Stimulated activated CD8-positive, alpha-beta memory T cell treated with anti-CD3 and anti-CD28 coated beads, Interleukin-15, amount 100 ng/mL, for 1 hour (primary cell): Measurements from ENCODE around the gene RUVBL2.

Source experiments
- DNase-seq: peaks from one replicate; pipeline ENCODE4 v3.0.0-alpha.2; 2020; ENCODE audit warnings: low read depth

Gene RUVBL2

DNA sequence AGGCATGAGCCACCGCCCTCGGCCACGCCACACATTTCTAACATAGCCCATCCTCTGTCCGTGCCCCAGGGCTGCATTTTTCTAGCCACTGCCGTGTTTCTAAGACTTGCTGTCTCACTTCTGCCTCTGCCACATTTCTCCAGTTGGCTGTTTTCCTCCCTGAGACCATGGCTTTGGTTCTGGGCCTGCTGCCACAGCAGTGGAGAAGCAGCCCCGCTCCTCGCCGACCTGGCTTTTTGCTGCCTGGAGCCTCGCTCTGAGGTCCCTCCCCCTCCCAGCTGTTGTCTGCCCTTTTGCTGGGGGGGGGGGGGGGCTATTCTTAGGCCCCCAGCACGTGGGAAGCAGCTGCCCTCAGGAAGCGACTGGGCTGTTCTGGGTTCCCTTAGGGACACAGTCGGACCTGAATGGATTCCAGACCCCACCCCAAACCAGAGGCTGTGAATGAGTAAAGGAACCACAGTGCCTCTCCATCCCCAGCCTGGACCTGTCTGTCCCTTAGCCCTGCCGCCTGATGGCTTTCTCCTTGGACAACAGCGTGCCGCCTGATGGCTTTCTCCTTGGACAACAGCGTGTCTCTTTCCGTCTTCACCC, 3.9 kb upstream of the RUVBL2 start:
- no peak for DNase-seq

- DNase-seq = no peak
Measured at GRCh38 chr19:48990400-48990799, 3.3 kb upstream of the RUVBL2 start.

DNA sequence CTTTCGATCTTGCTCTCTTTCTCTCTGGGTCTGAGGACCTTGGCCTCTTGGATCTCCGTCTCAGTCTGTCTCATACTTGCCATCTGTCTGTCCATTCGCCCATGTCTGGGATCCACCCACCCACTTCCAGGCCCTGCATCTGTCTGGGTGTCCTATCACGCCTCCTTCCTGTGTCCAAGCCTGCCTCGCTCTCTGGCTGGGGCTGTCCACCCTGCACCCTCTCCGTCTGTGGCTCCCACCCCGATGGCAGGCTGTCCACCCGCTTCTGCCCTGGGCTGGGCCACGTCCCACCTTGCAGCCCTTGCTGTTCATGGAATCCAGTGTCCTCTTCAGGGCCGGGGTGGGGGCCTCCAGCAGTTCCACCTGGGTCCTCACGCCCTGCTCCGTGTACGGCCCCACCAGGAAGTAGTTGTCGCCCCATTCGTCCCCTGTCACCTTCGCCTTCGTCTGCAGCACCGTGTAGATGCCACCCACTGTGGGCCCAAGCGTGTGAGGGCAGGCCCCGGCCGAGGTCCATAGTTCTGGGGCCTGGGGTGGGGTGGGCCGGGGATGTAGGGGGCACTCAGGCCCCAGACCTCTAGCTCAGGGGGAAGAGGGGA, 2.6 kb upstream of the RUVBL2 start:
- DNase-seq = no peak

GRCh38 chr19:48991873-48992580, 1.7 kb upstream of the RUVBL2 start:
- DNase-seq = no peak

DNA sequence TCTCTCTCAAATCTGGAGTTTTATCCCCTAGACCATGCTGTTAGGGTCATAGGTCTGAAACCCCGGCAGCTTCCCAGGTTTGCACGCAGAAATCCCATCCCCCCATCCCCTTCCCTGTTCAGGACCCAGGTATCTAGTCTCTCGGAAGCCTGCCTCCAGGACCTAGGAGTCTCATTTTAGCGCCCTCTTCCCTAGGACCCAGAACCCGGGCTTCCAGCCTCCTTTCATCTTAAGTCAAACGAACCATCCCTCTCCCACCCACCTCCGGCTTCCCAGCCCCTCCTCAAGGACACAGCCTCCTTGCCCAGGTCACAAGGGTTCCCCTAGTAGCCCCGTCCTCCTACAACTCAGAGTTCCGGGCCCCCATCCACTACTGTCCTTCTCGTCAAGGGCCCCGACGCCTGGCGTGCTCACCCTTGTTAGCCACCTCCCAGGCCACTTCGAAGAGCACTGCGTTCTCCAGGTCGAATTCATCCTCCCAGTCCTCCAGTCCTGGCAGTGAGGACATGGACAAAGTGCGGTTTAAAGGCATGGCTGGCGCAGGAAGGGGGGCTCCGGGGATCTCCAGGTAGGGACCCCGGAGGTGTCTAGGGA, 1.0 kb upstream of the RUVBL2 start:
- no peak for DNase-seq

DNA sequence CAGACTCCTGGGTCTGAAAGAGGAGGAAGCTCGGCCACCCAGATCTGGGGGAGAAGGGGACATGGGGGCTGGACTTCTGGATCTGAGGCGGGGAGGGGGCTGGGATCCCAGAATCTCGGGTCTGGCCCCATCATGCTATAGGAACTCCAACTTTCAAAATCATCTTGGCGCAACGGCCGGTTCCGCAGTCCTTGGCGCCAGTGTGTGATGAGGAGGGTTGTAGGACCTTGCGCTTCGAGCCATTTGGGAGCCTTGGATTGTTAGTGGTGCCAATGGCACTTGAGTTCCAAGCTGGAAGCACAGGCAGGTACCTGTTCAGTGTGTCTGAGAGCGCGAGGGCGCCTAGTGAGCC, 324 bp downstream of the RUVBL2 start:
- no peak for DNase-seq

DNA sequence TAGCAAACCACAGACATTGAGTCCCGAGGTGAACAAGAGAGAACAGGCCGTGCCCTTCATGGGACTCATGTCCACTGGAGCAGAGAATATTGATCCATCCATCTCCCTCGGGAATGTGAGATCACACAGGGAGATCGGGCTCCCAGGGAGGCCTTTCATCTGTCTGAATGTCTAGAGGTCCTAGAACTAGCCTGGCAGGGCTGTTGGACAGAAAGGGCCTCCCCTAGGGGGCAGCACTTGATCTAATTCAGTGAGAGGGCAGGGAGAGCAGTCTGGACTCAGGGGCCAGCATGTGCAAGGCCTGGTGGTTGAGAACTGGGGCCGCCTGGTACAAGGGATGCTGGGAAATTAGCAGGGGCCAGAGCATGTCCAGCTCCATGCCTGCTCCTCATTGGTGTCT, 4.3 kb downstream of the RUVBL2 start:
- no peak for DNase-seq

GRCh38 chr19:48999481-49000325, 6.0 kb downstream of the RUVBL2 start:
- DNase-seq = peak; percentile 32

GRCh38 chr19:49004133-49004532, 10.4 kb downstream of the RUVBL2 start:
- no peak for DNase-seq

GRCh38 chr19:49004964-49005614, 11.4 kb downstream of the RUVBL2 start:
- no peak for DNase-seq

DNA sequence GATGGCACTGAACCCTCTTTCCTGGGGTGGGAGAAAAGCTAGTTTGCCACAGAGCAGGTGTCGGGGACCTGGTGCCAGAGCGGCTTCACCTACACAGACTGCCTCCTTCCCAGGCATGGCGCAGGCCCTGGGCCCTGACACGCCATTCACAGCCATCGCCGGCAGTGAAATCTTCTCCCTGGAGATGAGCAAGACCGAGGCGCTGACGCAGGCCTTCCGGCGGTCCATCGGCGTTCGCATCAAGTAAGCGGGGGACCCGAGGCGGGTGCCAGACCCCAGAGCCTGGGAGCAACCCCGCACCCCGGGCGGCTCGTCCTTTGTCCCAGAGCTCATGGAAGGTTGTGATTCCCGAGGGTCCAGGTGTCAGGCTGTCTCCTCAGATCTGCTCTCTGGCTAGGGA, 13.2 kb downstream of the RUVBL2 start:
- no peak for DNase-seq

GRCh38 chr19:49009828-49010227, 16.1 kb downstream of the RUVBL2 start:
- no peak for DNase-seq

- no peak for DNase-seq
Measured at GRCh38 chr19:49010453-49010852, 16.8 kb downstream of the RUVBL2 start.

GRCh38 chr19:49011194-49011593, 17.5 kb downstream of the RUVBL2 start:
- DNase-seq = no peak

- no peak for DNase-seq
Measured at GRCh38 chr19:49014123-49014869, 20.6 kb downstream of the RUVBL2 start.

DNA sequence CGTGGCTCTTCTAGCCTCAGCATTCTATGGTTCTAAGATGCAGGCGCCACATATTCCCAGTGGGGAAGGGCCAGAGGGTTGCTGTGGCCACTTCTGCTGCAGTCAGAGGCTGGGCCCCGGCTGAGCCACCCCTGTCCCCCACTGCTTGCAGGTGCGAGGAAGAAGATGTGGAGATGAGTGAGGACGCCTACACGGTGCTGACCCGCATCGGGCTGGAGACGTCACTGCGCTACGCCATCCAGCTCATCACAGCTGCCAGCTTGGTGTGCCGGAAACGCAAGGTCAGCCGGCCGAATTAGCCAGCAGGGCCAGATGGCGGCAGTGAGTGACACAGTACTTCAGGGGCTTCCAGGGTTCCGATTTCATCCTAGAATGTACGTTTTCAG, 21.2 kb downstream of the RUVBL2 start:
- DNase-seq = no peak

- no peak for DNase-seq
Measured at GRCh38 chr19:49016067-49016839, 22.6 kb downstream of the RUVBL2 start.

- no peak for DNase-seq
Measured at GRCh38 chr19:49017041-49017665, 23.5 kb downstream of the RUVBL2 start, which contains the start of gene LHB. Gene LHB, minus strand, starts transcription at chr19:49017091. Its CDS starts 10 bp downstream, at chr19:49017081.

GRCh38 chr19:49017666-49018351, 24.1 kb downstream of the RUVBL2 start:
- DNase-seq = peak; percentile 44
